Psoas muscle (tissue), 8 donors: ENCODE measurements around the gene EXOC2. TPM values are rescaled to one million over a fixed set of nuclear protein-coding genes. Genes with fewer than 3 reads are reported as not detected.

Source experiments
- ATAC-seq, 4 donors: fragments of 200-7000 bp; cut with Tn5 transposase; one replicate each; pipeline ENCODE4 v1.9.1; 2020; ENCODE audit warnings: moderate library complexity in 3 of 4, mild to moderate bottlenecking in 2 of 4
- DNase-seq, 2 donors: peaks; one replicate each; pipeline ENCODE4 v3.0.0-alpha.2; 2020
- H3K27ac ChIP-seq: fragments of 200-600 bp; one replicate; pipeline ENCODE4 v1.8.0; 2022
- H3K27me3 ChIP-seq, 3 donors: fragments of 200-600 bp in 1 of 3; one replicate each; pipeline versions ENCODE4 v1.6.1 to v1.8.0; 2013 to 2022; ENCODE audit warnings: low read length in 2 of 3, mild to moderate bottlenecking in 2 of 3, moderate library complexity in 1 of 3; ENCODE audit not compliant: insufficient read depth in 3 of 3
- H3K36me3 ChIP-seq, 2 donors: fragments of 200-600 bp in 1 of 2; one replicate each; pipeline versions ENCODE4 v1.6.1 to v1.8.0; 2013 to 2022; ENCODE audit warnings: low read depth in 1 of 2, mild to moderate bottlenecking in 1 of 2, moderate library complexity in 1 of 2; ENCODE audit not compliant: insufficient read depth in 1 of 2
- H3K4me1 ChIP-seq: fragments of 200-600 bp; one replicate; pipeline ENCODE4 v1.8.0; 2022
- H3K4me3 ChIP-seq: fragments of 200-600 bp; one replicate; pipeline ENCODE4 v1.8.0; 2022; ENCODE audit warnings: mild to moderate bottlenecking
- H3K9me3 ChIP-seq: fragments of 200-600 bp; one replicate; pipeline ENCODE4 v1.8.0; 2022
- CTCF ChIP-seq: fragments of 200-600 bp; IDR thresholded peaks from one replicate; pipeline ENCODE4 v1.8.0; 2022; ENCODE audit warnings: antibody characterized with exemption
- WGBS, 3 donors: extraction: QIAGEN DNeasy Blood & Tissue Kit; methylation state at CpG; one replicate each; pipeline versions ENCODE4 v1.1.6 to v1.1.7; 2013; 5-methylcytosine and 5-hydroxymethylcytosine counted together
- intact Hi-C, 2 donors: fragments of 100-400 bp; cut with DNase I; formaldehyde crosslinking; loops; one replicate each; pipeline versions ENCODE4 v1.11.0 to v1.14.2; 2022
- polyA plus RNA-seq, 3 donors: library from polyadenylated mRNA; stranded (reverse); fragments of 200-250 nt; gene quantifications; one replicate each; pipeline ENCODE4 v1.2.3, GENCODE V29; 2013
- total RNA-seq, 4 donors: library from RNA; stranded (reverse); fragmentation: NEBNext Ultra II Directional in 2 of 4; extraction: Animal tissue kit (Norgen Biotek cat#: 25700) in 2 of 4; gene quantifications; one replicate each; pipeline versions ENCODE4 v1.2.1 to v1.2.4, GENCODE V29; 2021 to 2023
- donor health status: healthy with polysubstance abuse.
- donor health status: DM: no; HTN: no; CAD: no; lungs with moderate emphysema.
- donor health status: Bipolar disorder and iron deficiency.
- donor health status: healthy.
- donor health status: DM: yes; HTN: yes; CAD: no.
- donor health status: DM: no; HTN: no; CAD: no.
- donor health status: DM: no; HTN: no; CAD: no.
- donor health status: DM: yes; HTN: yes; CAD: no.

Gene EXOC2
- total and polyA plus RNA-seq, 7 donors = 5.7 to 15.9 (median 8.0) TPM

GRCh38 chr6:456358-456867, 236.5 kb downstream of the EXOC2 start:
- no peak for ATAC-seq
- no peak for TF ChIP-seq CTCF
- 91 to 93% (median 92%) methylated on average over 5 of the region's 5 CpGs for WGBS, 3 donors
- Histone ChIP-seq H3K4me1 (no peaks in the 10 kb centered on the region), H3K4me3 (no peak overlapping the region), H3K36me3 (no peaks in the 10 kb centered on the region), H3K9me3 (peaks cover 5% of the 10 kb centered on the region), H3K27ac (no peak overlapping the region), H3K27me3 (peaks cover 0 to 28% (median under 1%) of the 10 kb centered on the region in 3 donors)
- intact Hi-C loops = no loop called here
- no peak for DNase-seq

GRCh38 chr6:455835-456234, 237.1 kb downstream of the EXOC2 start:
- ATAC-seq = no peak
- Histone ChIP-seq H3K27me3 (peaks cover 0 to 31% (median 2%) of the 10 kb centered on the region in 3 donors), H3K36me3 (no peaks in the 10 kb centered on the region), H3K4me1 (no peaks in the 10 kb centered on the region), H3K9me3 (peaks cover 5% of the 10 kb centered on the region), H3K27ac (no peak overlapping the region), H3K4me3 (no peak overlapping the region)
- intact Hi-C loops = no loop called here
- 85 to 88% (median 87%) methylated on average over 8 of the region's 8 CpGs for WGBS, 3 donors
- no peak for TF ChIP-seq CTCF
- DNase-seq = no peak

- ATAC-seq (no peak), DNase-seq (no peak)
- no peaks in the 10 kb centered on the region for H3K36me3 ChIP-seq
- intact Hi-C loops = no loop called here
- peaks cover 0 to 31% (median 2%) of the 10 kb centered on the region in 3 donors for H3K27me3 ChIP-seq
- no peak for TF ChIP-seq CTCF
- H3K4me1 ChIP-seq = no peaks in the 10 kb centered on the region
- no peak overlapping the region for H3K27ac ChIP-seq
- 92 to 93% (median 92%) methylated on average over 11 of the region's 11 CpGs for WGBS, 3 donors
- no peak overlapping the region for H3K4me3 ChIP-seq
- H3K9me3 ChIP-seq = peaks cover 5% of the 10 kb centered on the region
These were observed 237.8 kb downstream of the EXOC2 start for GRCh38 chr6:455006-455585.

- 67 to 80% (median 79%) methylated on average over 5 of the region's 5 CpGs for WGBS, 3 donors
- no peak overlapping the region for H3K27ac ChIP-seq
- peaks cover 0 to 31% (median 4%) of the 10 kb centered on the region in 3 donors for H3K27me3 ChIP-seq
- H3K36me3 ChIP-seq = no peaks in the 10 kb centered on the region
- no peak for ATAC-seq
- TF ChIP-seq CTCF = no peak
- DNase-seq = no peak
- peaks cover 5% of the 10 kb centered on the region for H3K9me3 ChIP-seq
- no peaks in the 10 kb centered on the region for H3K4me1 ChIP-seq
- intact Hi-C loops = no loop called here
- H3K4me3 ChIP-seq = no peak overlapping the region
These were observed 238.6 kb downstream of the EXOC2 start for GRCh38 chr6:454148-454991.
